ENCODE measurements around the gene ATP11C.

DNA sequence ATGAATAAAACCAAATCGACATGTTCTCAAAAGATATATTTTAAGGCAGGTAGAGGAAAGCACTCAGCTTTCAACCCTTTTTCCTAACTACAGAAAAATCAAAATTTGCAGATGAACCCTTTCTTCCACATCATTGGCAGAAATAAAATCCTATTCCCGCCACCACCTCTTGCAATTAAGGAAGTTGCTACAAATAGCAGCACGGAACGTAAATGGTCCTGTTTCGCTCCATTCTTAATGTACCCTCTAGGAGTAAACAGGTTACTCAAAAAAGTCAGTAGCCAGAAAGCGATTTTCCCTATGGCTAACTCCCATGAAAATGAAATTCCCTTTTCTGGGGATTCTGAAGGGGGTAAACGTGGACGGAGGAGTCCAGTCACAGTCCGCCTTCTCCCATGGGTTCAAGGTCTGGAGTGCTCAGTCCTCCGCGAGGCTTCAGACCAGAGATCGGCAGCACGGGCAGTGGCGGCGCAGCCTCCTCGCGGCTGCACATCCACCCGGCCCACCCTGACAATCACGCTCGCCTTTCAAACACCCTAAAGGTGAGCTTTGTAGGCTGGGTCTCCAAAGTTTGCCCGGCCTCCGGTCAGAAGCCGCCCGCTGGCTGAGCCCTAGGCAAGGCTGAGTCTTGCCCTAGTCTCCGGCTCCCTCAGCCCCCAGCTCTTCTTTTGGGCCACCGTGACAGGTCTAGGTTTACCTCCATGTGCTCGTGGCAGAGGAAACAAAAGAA lies 1.8 kb downstream of the ATP11C start:
- TF ChIP-seq, protein P1, sequence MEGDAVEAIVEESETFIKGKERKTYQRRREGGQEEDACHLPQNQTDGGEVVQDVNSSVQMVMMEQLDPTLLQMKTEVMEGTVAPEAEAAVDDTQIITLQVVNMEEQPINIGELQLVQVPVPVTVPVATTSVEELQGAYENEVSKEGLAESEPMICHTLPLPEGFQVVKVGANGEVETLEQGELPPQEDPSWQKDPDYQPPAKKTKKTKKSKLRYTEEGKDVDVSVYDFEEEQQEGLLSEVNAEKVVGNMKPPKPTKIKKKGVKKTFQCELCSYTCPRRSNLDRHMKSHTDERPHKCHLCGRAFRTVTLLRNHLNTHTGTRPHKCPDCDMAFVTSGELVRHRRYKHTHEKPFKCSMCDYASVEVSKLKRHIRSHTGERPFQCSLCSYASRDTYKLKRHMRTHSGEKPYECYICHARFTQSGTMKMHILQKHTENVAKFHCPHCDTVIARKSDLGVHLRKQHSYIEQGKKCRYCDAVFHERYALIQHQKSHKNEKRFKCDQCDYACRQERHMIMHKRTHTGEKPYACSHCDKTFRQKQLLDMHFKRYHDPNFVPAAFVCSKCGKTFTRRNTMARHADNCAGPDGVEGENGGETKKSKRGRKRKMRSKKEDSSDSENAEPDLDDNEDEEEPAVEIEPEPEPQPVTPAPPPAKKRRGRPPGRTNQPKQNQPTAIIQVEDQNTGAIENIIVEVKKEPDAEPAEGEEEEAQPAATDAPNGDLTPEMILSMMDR (IDR thresholded peaks at IDR 0.05) = no peak
- TF ChIP-seq POLR2AphosphoS5 (IDR thresholded peaks at IDR 0.05) (no peak), POLR2A (IDR thresholded peaks at IDR 0.05) (no peak)

Measured in sigmoid colon (tissue), 4 donors.